HG03460 (cell line): ENCODE measurements around the gene AP3M1.
"Not testable (repeated sequence)": the region's sequence is repeated elsewhere in the genome, so short reads cannot be mapped to it uniquely, and the experiment has no call there.

Experiments used
- ATAC-seq: cut with Tn5 transposase; IDR thresholded peaks from one replicate; pipeline ENCODE4 v1.9.1; 2021; ENCODE audit not compliant: unreplicated experiment

Gene AP3M1

DNA sequence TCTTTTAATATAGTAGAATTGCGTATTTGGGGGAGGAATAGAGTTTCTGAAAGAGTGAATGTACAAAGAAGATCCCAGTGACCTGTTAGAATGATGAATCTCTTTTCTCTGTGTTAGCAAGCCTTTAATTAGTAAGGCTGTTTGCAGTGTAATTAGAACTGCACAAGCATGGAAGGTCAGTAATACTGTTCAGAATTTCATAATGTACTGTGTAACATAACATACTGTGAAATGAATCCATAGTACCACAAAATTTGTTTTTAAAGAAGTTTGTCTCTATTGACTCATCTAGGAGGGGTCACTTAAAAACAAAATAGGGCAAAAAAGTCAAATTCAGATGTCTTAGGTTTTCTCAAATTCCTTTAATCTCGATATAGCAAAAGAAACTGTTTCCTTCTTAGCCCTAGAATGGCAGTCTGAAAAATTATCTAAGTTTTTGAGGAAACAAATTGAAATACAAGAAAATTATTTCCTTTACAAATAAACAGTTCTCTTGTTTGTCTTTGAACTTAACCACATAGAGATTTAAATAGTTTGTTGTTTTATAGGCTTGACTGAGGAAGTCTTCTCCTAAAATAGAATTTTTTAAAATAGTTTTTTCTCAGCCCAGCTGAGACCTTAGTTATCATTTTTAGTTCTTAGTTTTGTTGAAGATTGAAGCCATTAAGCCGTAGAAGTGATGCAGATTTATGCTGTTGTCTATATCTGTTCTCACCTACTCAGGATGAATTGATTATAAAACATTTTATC, 12.9 kb upstream of the AP3M1 start:
- no peak for ATAC-seq

DNA sequence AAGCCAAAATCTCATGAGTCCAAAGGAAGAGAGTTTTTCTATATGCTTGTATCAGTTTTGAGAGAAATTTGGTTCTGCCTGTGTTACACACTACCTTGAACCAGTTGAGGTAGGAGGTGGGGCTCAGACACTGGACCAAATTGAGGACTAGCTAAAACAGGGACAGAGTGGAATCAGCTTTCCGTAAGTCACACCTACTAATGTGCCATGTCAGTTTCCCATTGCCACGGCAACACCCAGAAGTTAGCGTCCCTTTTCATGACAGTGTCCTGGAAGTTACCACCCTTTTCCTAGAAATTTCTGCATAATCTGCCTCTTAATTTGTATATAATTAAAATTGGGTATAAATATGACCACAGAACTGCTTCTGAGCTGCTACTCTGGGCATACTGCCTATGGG, 9.4 kb upstream of the AP3M1 start:
- no peak for ATAC-seq

DNA sequence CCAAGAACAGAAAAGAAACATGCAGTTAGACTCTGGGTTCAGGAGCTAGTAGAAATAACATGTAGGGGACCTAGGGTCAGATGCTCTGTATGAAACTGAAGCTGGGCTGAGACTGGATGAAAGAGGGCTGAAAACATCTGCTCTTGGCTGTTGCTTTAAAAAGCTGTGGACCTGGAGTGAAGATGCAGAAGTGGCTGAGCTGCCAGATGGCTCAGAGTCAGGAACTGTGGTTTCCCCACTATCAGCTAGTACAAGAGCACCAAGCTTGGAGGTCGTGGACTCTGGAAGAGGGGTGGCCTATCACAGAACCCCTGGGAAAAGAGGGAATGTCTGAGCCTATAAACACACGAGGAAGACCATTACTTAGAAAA, 6.3 kb upstream of the AP3M1 start:
- ATAC-seq: no peak

DNA sequence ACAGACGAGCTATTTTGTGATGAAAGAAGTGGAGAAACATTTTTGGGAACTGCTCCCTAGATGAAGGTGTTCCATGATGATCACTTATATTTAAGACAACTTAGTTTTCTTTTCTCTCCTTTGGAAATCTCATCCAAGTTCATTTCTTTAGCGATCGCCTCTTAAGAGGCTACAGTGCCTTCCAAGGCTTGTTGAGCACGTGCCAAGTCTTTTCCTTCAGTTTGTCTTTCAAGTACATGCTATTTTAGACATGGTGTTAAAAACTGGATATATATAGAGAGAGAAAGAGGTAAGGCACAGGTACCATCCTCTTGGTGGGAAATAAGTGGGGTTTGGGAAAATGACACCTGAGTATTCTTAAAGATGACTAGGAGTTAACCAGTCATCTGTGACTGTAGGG, 3.0 kb upstream of the AP3M1 start:
- no peak for ATAC-seq

DNA sequence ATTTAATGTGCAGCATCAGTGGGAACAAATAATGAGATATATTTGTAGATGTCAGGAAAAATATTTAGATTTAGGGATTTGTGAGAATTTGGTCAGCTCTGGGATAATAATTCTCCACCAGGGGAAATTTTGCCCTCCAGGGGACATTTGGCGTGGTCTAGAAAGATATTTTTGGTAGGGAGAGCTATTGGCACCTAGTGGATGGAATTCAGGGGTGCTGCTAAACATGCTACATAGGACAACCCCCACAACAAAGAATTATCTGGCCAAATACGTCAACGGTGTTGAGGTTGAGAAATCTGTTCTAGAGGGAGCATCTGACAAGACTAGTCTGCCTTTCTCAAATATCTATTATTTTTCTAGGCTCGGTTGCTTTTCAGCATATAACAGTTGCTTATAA, 2.5 kb upstream of the AP3M1 start:
- no peak for ATAC-seq

DNA sequence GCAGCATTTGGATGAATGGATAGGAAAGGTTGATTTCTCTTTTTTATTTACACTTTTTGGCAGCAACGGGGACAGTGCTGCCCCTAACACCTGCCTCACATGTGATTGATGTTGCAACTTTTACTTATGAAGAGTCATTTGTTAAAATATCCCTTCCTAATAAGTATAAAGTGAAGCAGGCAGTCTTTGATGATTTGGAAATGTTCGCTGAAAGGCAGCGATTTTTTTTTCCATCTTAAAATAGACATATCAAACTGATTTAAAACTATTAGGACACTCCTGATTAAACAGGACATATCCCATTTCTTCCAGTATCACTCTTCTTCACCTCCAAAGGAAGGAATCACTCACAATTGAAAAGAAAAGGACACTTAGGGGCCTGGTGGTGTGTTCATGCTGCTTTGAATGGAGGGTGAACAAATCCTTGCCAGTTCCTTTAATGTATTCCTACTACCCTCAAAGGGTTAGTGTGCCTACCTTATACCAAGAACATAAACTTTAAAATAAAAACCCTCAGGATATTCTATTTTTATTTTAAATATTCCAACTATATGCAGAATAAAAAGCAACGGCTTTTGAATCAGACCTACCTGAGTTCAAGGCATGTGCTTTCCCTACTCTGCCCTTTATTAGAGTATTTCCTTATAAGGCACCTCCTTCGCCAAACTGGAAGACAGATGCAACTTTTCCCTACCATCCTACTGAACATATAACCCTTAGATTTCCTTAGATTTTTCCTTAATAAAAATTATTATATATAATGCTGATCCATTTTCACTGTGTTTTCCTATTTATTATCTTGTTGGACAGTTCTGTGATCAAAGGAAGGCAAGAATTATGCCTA, 1.5 kb upstream of the AP3M1 start:
- no peak for ATAC-seq

DNA sequence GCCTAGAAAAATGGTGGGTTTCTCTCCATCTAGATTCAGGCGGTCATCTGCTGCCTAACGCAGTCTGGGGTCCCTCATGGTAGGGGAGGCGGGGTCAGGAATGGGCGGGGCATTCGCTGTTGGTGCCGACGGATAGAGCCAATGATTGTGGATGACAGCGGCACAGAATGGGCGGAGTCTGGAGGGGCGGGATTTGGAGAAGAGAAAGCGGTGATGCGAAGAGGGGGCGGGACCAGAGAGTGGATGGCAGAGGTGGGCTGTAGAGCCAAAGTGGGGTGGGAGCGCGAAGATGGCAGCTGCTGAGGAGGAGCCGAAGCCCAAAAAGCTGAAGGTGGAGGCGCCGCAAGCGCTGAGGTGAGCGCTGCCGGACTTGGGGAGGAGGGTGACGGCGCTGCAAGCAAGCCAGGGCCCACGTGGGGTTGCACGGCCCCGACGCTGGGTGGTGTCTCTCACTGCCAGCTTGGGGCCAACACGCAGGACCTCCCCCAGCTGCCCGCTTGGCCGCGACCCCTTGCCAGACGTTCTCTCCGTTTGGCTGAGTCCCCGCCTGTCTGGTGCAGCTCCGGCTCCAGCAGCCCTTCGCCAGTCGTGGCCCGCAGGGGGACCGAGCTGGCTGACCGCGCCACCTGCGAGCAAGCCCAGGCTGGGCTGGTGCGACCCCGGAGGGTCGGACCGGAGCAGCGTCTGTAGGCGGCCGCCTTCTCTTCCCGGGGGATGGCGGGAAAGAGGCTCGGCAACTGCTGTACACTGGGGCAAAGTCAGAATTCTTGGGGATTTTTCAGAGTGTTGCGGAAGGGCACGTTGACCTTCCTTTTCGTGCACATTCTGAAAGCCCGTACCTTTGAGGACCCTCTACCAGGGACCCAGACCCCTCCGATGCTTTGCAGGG, 606 bp upstream of the AP3M1 start, which contains the start of gene ADK:
ADK (plus strand) TSS at position 232 of the 889 bp plus-strand sequence; CDS start at position 290, 58 bp downstream.
- peak; percentile 81 for ATAC-seq

DNA sequence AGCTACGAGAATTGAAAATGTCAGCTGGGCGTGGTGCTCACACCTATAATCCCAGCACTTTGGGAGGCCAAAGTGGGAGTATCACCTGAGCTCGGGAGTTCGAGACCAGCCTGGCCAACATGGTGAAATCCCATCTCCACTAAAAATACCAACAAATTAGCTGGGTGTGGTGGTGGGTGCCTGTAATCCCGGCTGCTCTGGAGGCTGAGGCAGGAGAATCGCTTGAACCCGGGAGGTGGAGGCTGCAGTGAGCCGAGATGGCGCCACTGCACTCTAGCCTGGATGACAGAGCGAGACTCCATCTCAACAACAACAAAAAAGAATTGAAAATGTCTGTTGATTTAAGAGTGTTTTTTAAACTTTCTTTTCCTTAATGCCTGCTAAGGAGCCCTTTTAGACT, 3.6 kb downstream of the AP3M1 start:
- not testable (repeated sequence) for ATAC-seq

DNA sequence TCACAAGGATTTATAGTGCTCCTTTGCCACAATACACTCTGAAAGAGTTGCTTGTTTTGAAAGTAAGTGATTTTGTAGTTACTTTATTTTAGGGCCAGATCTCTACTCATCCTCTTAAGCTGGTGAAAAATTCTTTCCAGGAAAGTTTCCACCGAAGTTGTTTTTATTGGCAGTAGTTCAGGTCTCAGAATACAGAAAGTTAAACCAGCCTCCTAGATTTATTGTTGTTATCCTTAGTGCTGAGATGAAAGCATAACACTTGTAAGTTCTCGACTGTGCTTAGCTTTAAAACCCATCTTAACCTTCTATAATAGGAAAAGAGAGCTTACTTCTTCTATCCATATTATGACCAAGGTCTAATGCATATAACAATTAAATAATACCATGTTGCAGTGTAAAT, 5.5 kb downstream of the AP3M1 start:
- no peak for ATAC-seq

DNA sequence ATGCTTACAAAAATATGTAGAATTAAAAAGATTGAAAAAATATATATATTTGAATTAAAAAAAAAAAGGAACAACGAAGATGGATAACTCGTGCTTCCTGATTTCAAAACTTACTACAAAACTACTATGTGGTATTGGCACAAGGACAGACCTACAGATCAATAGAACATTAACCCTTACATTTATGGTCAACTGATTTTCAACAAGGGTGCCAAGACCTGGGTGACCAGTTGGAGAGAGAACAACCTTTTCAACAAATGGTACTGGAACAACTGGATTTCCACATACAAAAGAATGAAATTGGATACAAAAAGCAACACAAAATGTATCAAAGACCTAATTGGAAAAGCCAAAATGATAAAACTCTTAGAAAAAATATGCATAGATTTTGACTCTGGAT, 10.1 kb downstream of the AP3M1 start:
- ATAC-seq: no peak

DNA sequence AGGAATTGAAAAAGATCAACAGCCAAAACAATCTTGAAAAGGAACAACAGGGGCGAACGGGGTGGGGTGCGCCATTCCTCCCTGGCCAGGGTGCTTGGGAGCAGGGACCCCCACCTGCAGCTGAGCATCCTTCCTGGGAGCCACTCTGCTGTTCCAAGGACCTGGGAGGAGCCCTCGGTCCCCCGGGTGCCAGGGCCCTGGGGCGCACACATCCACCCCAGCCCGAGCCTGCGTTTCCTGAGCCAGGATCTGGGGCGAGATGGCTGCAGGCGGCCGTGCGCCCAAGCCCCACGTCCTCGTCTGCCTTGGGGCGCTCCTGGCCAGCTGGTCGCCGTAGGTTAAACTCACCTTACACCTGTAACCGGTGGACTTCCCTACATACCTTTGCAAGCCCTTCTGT, 10.6 kb downstream of the AP3M1 start:
- ATAC-seq: no peak

DNA sequence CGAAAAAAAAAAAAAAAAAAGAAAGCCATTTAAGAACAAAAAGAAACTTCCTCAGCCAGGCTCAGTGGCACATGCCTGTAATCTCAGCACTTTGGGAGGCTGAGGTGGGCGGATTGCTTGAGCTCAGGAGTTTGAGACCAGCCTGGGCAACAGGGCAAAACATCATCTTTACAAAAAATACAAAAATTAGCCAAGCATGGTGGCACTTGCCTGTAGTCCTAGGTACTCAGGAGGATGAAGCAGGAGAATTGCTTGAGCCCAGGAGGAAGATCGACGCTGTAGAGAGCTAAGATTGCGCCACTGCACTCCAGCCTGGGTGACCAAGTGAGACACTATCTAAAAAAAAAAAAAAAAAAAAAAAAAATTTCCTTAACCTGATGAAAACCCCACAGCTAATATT, 12.0 kb downstream of the AP3M1 start:
- not testable (repeated sequence) for ATAC-seq

DNA sequence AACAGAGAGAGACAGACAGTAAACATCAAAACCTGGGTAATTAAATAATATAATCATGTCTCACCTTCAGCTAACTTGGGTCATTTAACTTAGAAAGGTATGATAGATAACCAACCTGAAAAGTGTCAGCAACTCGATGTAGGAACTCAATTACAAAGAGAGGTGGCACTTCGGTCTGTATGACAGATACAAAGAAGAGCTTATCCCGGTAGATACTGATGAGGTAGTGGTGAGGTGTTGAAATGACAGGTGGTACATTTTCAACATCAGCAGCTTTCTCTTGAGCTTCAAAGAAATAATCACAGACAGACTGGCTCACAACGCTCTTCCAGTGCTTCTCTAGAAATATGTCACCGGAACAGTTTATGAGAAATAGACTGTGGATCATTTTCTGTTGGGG, 12.6 kb downstream of the AP3M1 start:
- ATAC-seq: no peak

DNA sequence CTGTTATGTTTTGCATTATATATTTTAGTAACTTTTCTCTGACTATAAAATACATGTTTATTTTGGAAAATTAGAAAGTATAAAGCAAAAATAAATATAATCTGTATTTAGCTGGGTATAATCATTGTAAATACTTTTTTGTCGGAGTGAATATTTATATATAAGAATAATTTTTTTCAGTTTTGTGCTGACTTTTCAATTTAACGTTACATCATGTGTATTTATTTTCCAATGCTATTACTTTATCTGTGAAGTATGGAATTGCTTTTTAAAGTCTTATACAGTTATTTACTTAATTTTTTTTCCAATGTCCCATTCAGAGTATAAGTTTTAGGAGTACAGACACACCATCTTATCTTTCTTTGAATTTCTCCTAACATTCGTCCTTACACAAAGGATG, 15.2 kb downstream of the AP3M1 start:
- ATAC-seq: no peak

DNA sequence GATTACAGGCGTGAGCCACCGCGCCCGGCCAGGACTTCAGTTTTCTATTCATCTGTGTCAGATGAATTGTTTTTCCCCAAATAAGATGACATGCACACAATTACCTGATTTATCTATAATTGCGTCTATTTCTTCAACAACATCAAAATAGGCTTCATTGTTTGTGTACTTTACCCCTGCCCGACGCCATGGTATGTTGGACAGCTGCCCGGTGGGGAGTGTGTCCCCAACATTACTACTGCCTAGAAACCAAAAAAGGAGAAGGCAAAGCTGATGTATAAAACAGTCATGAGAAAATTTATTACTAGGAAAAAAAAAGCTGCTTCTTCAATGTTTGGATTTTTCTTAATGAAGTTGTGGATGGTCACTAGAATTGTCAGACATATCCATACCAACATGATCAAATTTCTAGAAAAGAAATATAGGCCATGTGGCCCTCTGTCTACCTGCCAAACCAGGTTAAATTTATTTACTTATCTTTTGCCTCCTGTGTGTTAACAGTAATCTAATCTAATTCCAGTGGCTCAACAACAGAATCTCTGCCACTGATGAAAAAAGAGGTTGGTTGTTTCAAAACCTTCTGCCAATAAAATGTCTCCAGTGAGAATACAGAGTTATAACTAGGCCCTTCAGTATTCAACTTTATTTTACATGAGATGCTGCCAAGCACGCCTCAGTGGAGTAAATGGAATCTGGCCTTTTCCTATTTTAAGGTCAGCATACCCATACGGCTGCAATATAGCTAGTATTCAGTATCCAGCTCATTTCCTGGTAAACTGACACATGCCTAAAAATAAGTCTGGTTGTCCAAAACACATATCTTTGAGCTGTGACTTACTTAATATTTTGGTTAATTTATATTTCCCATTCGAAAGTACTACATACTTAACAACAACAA, 16.5 kb downstream of the AP3M1 start:
- ATAC-seq: no peak

DNA sequence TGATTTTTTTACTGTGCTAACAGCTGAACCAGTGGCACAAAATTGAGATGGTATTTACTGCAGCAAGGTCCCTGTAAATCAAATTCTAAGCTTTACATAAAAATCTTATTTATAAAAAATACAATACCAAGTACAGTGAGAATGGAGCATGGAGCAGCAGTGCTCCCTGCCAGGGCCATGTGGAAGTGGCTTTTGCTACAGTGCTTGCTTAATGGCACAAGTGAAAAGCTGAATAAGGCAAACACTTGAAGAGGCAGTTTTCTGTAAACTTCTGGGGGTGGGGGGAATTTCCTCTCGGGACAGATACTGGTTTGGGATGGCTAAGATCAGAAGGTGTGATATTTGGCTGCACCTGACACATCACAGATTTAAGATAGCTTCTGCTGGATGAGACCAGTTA, 27.5 kb downstream of the AP3M1 start:
- no peak for ATAC-seq

DNA sequence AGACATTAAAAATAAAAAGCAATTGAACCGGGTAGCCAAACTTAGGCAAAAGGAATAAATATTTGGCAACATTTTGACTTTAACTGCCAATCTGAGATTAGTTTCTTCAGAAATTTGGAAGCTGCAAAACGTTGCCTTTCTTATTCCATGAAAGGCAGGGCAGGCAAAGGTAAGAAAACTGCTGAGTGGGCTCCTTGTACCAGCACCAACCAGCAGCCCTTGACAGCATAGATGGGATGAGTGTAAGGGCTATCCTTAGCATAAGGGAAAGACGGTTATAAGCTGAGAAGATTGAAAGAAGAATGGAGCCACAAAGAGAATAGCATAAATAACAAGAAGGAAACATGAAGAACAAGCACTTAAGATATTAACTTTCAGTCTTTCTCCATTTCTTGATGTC, 28.6 kb downstream of the AP3M1 start:
- no peak for ATAC-seq

DNA sequence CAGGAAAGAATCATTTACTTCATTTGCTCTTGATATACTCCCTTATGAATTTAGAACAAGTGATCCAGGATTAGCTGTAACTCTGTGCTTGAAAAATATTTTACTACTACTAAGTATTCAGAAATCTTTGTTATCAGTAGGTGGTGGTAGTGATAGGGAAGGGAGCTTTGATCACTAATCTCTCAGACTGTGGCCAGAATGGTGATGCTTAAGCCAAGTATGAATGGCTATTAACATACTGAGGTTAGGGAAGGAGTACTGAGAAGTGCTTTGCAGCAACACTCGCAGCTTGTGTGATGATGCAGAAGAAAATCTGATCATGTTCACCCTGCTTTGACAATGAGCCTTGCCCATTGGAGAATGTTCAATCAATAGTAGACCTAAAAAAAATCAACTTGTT, 29.3 kb downstream of the AP3M1 start:
- ATAC-seq: no peak

DNA sequence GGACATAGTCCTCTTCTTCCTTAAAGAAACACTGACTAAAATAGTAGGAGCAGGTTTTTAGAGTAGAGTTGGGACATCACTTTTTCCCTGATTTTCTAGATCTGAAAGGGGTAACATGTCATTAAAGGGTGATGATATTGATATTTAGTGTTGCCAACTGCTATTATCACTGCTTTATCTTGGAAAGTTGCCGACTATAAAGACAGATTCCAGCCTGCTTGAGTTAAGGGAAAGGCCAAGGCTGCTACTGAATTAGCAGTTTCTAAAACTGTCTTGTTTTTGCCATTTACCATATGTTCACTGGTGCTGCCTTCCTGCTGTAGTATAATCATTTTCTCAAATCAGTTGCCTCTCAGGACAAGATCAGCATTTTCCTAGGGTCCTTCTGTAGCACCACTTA, 29.7 kb downstream of the AP3M1 start:
- no peak for ATAC-seq

DNA sequence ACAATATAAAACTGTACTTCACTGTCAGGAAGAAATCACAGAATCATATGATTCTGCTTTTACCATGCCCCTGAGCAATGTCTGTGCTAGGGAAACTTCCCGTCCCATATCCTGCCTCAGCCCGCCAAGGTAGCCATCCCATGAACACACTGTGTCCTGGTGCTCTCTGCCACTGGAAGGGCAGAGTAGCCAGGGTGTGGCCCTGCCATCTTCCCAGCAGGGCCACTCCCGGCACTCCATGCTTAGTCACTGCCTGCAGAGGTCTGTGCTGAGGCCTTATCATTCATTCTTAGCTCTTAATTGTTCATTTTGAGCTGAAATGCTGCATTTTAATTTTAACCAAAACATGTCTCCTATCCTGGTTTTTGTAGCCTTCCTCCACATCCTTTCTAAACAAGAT, 31.8 kb downstream of the AP3M1 start:
- ATAC-seq: no peak
